Renal cortical epithelial cell (primary cell): Measurements from ENCODE around the gene SERPINA9. TPM values are rescaled to one million over a fixed set of nuclear protein-coding genes. Genes with fewer than 3 reads are reported as not detected.
"Not testable (repeated sequence)": the region's sequence is repeated elsewhere in the genome, so short reads cannot be mapped to it uniquely, and the experiment has no call there.

Source experiments
- DNase-seq: peaks from one replicate; pipeline ENCODE4 v3.0.0-alpha.2; 2011; ENCODE audit warnings: low read depth
- total RNA-seq: library from RNA; depleted of rRNA; stranded (reverse); fragments of >200 nt; gene quantifications from 2 replicates; pipeline ENCODE4 v1.2.3, GENCODE V29; 2014

Gene SERPINA9
- not detected in 2 replicates for total RNA-seq

- no peak for DNase-seq
These were observed at the start of gene SERPINA9 for GRCh38 chr14:94476023-94476422. Gene SERPINA9, minus strand, starts transcription at chr14:94476197. Its CDS starts 6,357 bp downstream, at chr14:94469840.

- DNase-seq = no peak
These were observed 48.1 kb upstream of the SERPINA9 start for GRCh38 chr14:94524093-94524492.

GRCh38 chr14:94523265-94523664 lies 47.3 kb upstream of the SERPINA9 start:
- no peak for DNase-seq

GRCh38 chr14:94522115-94522724 lies 46.2 kb upstream of the SERPINA9 start:
- no peak for DNase-seq

- DNase-seq = no peak
These were observed 45.5 kb upstream of the SERPINA9 start for GRCh38 chr14:94521375-94522114.

GRCh38 chr14:94517641-94518257 lies 41.8 kb upstream of the SERPINA9 start:
- DNase-seq = no peak

GRCh38 chr14:94517248-94517640 lies 41.2 kb upstream of the SERPINA9 start:
- no peak for DNase-seq

GRCh38 chr14:94515856-94516255 lies 39.9 kb upstream of the SERPINA9 start:
- no peak for DNase-seq

- DNase-seq = no peak
These were observed 39.4 kb upstream of the SERPINA9 start for GRCh38 chr14:94515426-94515825.

- DNase-seq = no peak
These were observed 38.4 kb upstream of the SERPINA9 start for GRCh38 chr14:94514351-94514750.

GRCh38 chr14:94510481-94510880 lies 34.5 kb upstream of the SERPINA9 start:
- not testable (repeated sequence) for DNase-seq

- no peak for DNase-seq
These were observed 33.4 kb upstream of the SERPINA9 start, which contains the start of gene SERPINA12 for GRCh38 chr14:94509356-94509755. Gene SERPINA12, minus strand, starts transcription at chr14:94509469. Its CDS starts 11,072 bp downstream, at chr14:94498397.

GRCh38 chr14:94505641-94506040 lies 29.6 kb upstream of the SERPINA9 start:
- DNase-seq = no peak

GRCh38 chr14:94505206-94505605 lies 29.2 kb upstream of the SERPINA9 start:
- DNase-seq = no peak

- DNase-seq = no peak
These were observed 25.9 kb upstream of the SERPINA9 start for GRCh38 chr14:94501588-94502516.

GRCh38 chr14:94500264-94500663 lies 24.3 kb upstream of the SERPINA9 start:
- DNase-seq = no peak

- DNase-seq = no peak
These were observed 23.7 kb upstream of the SERPINA9 start for GRCh38 chr14:94499673-94500072.

GRCh38 chr14:94498215-94498614 lies 22.2 kb upstream of the SERPINA9 start:
- no peak for DNase-seq

GRCh38 chr14:94494085-94494484 lies 18.1 kb upstream of the SERPINA9 start:
- no peak for DNase-seq

GRCh38 chr14:94491511-94491910 lies 15.5 kb upstream of the SERPINA9 start:
- DNase-seq = no peak

- no peak for DNase-seq
These were observed 13.3 kb upstream of the SERPINA9 start for GRCh38 chr14:94489336-94489735.

GRCh38 chr14:94486883-94487282 lies 10.9 kb upstream of the SERPINA9 start:
- DNase-seq = no peak
